GM10847 (cell line): ENCODE measurements around the gene PHAX.

Source experiments
- POLR2A ChIP-seq: IDR thresholded peaks from 2 replicates; pipeline ENCODE4 v1.6.1; 2011; ENCODE audit not compliant: insufficient read length; ENCODE audit errors: extremely low read depth

The PHAX gene, protein sequence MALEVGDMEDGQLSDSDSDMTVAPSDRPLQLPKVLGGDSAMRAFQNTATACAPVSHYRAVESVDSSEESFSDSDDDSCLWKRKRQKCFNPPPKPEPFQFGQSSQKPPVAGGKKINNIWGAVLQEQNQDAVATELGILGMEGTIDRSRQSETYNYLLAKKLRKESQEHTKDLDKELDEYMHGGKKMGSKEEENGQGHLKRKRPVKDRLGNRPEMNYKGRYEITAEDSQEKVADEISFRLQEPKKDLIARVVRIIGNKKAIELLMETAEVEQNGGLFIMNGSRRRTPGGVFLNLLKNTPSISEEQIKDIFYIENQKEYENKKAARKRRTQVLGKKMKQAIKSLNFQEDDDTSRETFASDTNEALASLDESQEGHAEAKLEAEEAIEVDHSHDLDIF

DNA sequence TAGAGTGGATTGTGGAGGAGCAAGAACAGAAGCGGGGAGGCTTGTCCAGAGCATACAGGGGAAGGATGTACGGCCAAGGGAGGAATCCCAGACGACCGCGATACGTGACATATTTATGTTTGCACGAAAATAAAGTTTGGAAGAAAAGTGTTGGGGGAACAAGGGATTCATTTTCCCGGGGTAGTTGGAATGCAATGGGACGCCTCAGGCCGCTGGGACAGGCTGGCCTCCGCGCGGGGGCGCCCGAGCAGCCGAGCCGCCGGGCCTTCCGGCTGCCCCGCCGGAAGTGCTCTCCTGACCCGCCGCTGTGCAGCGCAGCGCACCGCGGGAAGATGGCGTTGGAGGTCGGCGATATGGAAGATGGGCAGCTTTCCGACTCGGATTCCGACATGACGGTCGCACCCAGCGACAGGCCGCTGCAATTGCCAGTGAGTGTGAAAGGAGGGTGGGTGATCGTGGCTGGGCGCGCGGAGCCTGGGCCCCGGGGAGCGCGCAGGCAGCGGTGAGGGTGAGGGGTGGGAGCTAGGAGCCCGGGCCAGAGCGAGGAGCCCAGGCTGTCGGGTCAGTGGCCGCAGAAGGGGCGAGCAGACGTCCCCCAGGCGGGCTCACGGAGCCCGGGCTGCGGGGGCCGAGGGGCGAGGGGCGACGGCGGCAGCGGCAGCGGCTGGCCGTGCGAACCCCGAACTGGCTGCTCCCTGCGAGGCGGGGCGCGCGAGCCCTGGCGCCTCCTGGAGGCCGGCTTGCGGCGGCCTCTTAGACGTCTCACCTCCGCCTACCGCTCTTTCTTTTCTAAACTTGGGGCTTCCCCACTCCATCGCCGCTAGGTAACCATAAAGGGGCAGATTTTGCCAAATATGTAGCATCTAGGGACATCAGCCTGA, at the start of gene PHAX:
Gene PHAX (plus strand): TSS at position 317 of the 881 bp plus-strand sequence. CDS start 16 bp downstream, at position 333.
- peak; percentile 85 for TF ChIP-seq POLR2A

DNA sequence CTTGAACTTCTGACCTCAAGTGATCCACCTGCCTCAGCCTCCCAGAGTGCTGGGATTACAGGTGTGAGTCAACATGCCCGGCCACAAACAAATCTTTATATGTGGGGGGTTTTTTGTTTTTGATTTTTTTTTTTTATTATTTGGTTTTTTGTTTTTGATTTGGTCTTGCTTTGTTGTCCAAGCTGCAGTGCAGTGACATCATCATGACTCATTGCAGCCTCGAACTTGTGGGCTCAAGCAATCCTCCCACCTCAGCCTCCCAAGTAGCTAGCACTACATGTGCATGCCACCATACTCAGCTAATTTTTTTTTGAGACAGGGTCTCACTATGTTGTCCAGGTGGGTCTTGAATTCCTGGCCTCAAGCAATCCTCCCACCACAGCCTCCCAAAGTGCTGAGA, 48.1 kb upstream of the PHAX start:
- no peak for TF ChIP-seq POLR2A

DNA sequence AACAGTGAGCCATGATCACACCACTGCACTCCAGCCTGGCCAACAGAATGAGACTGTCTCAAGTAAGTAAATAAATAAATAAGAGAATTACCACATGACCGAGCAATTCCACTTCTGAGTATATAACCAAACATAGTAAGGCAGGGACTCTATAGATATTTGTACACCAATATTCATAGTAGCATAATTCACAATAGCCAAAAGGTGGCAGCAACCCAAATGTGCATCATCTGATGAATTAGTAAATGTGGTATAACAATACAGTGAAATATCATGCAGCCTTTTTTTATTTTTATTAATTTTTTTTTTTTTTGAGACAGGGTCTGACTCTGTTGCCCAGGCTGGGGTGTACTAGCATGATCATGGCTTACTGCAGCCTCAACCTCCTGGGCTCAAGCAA, 38.8 kb upstream of the PHAX start:
- no peak for TF ChIP-seq POLR2A

DNA sequence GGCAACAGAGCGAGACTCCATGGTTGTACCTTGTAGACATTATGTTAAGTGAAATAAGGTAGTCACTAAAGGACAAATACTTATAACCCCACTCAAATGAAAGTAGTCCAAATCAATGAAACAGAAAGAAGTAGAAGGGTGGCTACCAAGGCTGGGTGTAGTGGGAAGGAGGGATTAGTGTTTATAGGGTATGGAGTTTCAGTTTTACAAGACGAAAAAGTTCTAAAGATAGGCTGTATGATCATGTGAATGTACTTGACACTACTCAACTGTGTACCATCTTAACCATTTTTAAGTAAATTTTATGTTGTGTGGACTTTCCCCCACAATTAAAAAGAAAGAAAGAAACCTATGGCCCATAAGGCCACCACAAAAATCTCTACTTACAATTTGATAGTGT, 37.9 kb upstream of the PHAX start:
- TF ChIP-seq POLR2A: no peak

DNA sequence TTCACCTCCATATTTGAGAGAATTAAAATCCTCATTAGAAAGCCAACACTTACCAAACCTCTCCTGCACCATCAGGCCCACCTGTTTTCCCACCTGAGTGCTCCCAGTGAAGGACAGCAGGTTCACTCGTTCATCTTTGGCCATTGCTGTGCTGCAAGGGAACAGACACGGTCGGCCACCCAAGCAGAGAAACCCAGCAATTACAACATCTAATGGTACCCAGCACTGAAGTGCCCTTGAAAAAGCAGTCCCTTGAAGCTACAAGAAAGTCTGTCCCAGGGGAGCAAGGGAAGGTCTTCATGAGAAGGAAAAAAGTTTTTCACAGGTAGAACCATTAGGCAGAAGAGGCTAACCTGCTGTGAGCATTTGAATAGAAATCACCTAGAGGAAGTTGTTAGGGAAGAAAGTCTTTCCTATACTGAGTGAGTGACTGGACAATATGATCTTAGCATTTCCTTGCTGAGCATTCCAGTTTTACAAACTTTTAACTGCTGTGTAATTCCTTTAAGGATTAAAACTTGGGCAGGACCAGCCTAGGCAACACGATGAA, 32.5 kb upstream of the PHAX start:
- TF ChIP-seq POLR2A: no peak

DNA sequence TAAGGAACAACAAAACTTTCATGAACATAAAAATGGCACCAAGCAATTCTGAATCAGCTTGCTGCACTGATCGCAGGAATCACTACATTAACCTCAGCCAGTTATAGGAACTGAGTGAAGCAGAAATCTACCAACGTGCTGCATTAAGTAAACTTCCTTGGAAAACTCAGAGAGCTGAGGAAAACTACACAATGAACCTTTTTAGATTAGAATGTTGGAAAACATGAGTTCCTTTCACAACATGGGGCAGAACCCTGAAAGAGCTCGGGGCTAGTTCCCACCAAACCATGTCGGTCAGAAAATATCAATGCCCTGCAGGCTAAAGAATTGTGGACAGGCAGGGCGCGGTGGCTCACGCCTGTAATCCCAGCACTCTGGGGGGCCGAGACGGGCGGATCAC, 25.1 kb upstream of the PHAX start:
- TF ChIP-seq POLR2A: no peak

DNA sequence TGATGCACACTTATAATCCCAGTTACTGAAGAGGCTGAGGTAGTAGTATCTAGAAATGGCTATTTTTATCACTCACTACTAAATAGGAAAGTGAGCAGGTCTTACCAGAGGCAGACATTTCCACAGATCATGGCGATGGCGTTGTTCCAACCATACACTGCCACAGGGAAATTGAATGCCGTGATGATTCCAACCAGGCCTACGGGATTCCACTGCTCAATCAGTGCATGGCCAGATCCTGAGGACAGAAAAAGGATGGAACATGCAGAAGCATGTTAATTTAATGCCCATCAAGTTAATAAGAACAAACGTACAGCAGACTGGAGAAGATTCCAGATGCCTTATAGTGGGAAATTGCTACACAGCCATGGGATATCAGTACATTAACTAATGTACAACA, 23.8 kb upstream of the PHAX start:
- TF ChIP-seq POLR2A: no peak

DNA sequence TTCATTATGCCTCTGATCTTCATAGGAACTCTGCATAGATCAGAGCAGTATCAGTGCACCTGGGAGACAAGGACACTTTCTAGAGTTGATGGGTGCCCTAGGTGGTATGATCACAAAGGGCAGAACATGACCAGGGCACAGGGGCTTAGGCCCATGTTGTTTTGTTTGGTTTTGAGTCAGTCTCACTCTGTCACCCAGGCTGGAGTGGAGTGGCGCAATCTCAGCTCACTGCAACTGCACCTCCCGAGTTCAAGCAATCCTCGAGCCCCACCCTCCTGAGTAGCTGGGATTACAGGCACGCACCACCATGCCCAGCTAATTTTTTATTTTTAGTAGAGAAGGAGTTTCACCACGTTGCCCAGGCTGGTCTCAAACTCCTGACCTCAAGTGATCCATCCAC, 23.3 kb upstream of the PHAX start:
- no peak for TF ChIP-seq POLR2A

DNA sequence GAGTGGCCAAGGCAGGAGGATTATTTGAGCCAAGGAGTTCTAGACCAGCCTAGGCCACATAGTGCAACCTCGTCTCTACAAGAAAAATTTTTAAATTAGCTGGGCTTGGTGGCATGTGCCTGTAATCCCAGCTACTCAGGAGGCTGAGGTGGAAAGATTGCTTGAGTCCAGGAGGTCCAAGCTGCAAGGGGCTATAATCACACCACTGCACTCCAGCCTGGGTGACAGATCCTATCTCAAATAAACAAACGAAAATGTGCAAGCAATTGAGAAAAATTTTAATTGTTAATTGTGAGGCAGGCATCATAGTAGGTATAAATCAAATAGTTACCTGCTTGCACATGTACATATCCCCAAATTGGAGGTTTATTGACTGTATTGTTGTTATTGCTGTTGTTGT, 21.0 kb upstream of the PHAX start:
- no peak for TF ChIP-seq POLR2A

DNA sequence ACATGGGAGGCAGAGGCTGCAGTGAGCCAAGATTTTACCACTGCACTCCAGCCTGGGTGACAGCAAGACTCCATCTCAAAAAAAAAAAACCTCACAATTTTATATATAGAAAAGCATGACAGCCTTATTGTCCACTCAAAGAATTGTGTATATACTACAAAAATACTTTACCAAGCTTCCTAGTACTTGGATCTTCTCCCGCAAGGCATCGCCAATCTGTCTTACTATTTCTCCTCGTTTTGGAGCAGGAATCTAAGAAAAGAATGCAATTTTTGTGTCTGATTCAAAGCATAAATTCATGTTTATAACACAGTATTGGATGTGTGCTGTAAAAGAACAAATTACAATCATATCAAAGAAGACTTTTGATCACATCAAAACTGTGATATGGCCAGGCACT, 17.0 kb upstream of the PHAX start:
- no peak for TF ChIP-seq POLR2A

DNA sequence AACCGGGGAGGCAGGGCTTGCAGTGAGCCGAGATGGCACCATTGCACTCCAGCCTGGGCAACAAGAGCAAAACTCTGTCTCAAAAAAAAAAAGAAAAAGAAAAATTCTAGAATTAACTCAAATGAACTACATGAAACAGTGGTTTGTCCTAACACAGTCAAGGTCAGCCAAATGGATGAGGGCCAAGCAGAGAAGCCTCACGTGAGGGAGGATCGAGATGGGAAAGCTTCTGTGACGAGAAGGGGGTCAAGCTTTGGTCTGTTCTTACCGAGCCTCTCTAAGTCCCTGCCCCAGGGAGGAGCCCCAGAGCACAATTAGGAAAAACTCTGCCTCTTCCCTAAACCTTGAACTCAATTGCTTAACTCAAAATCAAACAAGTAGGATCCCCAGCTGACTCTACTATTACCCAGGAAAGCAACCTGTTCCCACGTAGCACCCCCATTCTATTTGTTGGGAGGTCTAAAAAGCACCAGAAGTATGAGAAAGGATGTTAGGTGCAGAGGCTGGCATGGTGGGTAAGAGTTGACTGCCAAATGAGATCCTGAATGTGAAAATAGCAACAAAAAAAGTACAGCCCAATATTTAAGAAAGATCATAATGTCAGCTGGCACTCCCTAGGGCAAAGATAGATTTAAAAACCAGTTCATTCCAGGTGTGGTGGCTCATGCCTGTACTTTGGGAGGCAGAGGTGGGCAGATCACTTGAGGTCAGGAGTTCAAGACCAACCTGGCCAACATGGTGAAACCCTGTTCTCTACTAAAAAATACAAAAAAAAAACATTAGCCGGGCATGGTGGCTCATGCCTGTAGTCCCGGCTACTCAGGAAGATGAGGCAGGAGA, 13.0 kb upstream of the PHAX start:
- TF ChIP-seq POLR2A: no peak

DNA sequence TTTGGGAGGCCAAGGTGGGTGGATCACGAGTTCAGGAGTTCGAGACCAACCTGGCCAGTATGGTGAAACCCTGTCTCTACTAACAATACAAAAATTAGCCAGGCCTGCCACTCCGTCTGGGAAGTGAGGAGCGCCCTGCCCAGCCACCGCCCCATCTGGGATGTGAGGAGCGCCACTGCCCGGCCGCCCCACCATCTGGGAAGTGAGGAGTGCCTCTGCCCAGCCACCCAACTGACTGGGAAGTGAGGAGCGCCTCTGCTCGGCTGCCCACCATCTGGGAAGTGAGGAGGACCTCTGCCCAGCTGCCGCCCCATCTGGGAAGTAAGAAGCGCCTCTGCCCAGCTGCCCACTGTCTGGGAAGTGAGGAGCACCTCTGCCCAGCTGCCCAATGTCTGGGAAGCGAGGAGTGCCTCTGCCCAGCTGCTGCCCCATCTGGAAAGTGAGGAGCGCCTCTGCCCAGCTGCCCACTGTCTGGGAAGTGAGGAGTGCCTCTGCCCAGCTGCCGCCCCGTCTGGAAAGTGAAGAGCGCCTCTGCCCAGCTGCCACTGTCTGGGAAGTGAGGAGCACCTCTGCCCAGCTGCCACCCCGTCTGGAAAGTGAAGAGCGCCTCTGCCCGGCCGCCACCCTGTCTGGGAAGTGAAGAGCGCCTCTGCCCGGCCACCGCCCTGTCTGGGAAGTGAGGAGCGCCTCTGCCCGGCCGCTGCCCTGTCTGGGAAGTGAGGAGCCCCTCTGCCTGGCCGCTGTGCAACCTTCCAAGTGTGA, 11.0 kb upstream of the PHAX start:
- no peak for TF ChIP-seq POLR2A

DNA sequence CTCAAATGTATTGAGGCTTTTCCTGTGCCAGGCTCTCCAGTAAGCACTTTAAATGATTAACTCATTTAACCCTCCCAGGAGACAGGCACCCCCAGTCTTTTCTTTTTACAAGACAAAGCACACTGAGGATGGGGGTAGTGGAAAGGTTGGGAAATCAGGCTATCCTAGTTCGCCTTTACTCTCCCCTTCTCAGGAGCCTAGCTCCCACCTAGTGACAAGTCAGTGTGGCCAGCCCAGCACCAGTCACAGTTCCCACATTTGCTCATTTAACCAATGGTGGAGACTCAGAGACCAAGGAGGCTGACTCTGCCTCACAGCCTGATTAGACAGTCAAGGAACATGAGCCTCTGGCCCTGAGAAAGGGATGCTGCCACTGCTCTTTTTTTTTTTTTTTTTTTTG, 9.2 kb upstream of the PHAX start:
- no peak for TF ChIP-seq POLR2A

DNA sequence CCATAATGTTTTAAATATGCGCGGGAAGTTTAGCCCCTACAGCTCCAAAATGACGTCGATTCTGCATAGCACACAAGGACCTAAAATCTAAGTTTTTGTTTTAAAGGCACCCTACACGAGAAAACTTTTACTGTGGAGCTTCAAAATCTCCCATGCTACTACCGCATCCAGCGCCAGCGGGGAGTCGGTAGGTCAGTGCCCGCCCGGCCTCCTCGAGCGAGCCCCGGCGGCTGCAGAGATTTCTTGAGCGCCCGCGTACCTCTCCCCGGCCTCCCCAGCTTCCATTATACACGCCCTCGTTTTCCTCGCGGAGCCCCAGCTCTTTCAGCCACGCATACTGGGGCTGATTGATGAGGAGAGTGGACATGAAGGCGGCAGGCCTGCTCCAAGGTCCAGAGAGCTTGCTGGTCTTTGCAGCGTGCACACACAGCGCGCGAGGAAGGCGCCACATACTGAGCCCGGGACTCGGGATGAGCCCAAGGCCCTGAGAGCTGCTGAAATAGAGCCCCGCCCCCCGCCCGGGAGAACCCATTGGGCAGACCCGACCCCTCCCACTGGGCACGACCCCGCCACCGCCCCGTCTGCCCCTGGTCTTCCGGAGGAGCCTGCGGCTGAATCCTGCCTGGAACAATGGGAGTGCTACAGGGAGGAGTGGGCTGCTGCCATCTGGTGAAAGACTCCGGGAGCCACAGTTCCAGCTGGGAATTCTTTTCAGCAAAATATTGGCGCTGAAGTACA, 5.8 kb upstream of the PHAX start, which contains the start of gene ALDH7A1:
Gene ALDH7A1 (minus strand): TSS at position 472 of the 738 bp plus-strand sequence. CDS start 21 bp downstream, at position 451.
- TF ChIP-seq POLR2A: no peak

DNA sequence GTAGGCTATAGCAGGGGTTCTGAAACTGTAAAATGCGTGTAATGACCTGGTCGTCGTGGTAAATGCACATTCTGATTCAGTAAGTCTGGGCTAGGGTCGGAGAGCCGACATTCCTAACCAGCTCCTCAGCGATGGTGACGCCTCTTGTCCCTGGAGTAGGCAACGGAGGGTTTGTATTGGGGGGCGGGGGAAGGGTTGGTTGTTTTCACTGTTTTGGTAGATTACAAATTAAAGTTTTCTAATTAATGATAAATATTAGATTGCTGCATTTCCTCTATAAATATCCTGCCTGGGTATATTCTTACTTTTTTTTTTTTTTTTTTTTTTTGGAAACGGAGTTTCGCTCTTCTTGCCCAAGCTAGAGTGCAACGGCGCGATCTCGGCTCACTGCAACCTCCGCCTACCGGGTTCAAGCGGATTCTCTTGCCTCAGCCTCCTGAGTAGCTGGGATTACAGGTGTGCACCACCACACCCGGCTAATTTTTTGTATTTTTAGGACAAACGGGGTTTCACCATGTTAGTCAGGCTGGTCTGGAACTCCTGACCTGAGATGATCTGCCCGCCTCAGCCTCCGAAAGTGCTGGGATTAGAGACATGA, 5.2 kb upstream of the PHAX start:
- no peak for TF ChIP-seq POLR2A
